Islet precursor cell (in vitro differentiated cells): Measurements from ENCODE around the gene FAM9C.
"Not testable (repeated sequence)": the region's sequence is repeated elsewhere in the genome, so short reads cannot be mapped to it uniquely, and the experiment has no call there.

Experiments
- DNase-seq: peaks from one replicate; pipeline ENCODE4 v3.0.0-alpha.2; 2018

Gene FAM9C

DNA sequence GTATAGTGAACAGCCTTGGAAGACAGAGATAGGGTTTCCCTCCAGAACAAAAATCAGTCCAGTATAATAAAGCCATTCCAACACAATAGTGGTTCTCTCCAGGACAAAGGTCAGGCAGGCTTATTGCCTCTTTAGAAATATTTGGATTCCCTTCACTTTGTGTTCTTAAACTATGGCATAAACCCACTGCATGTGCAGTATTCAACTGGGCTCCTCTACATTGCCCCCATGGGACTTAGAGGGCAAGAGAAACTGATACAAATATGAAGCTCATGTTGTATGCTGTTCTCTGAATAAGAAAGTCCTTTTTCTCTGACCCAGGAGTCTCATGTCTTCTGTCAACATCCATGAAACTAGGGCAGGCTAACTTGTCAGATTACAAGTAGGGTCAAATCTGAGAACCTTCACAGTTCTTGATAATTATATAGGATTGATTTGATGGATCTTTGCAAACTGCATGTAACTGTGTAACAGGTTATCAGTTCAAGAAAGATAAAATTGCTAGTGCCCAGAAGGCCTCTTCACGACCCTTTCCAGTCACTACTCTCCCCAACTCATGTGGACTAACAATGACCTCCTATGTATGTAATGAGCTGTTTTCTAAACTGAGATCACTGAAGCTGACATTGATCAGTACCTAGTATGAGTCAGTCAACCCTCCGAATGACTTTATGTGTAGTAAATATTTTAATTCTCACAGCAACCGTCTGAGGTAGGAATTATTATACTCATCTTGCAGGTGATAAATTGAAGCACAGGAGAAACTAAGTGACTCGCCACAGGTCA lies 31.9 kb upstream of the FAM9C start:
- no peak for DNase-seq

GRCh38 chrX:13074297-13075262 lies 30.2 kb upstream of the FAM9C start:
- no peak for DNase-seq

- no peak for DNase-seq
Observed at GRCh38 chrX:13069771-13070416, 25.5 kb upstream of the FAM9C start.

DNA sequence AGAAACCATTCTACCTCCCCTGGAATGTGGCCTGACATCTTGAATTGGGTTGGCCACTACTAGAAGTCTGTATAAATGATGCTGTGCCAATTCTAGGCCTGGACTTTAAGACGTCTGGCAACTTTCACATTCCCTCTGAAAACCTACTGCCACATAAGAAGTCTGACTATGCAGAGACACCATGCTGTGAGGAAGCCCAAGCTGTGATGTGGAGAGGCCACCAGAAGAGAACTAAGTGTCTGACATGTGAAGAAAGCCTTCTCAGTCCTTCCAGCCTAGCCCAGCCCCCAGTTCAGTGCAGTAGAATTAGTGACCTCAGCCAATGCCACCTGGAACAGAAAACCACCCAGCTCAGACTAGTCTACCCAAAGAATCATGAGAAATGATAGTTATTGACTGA lies 24.2 kb upstream of the FAM9C start:
- no peak for DNase-seq

GRCh38 chrX:13067773-13068172 lies 23.4 kb upstream of the FAM9C start:
- DNase-seq = no peak

DNA sequence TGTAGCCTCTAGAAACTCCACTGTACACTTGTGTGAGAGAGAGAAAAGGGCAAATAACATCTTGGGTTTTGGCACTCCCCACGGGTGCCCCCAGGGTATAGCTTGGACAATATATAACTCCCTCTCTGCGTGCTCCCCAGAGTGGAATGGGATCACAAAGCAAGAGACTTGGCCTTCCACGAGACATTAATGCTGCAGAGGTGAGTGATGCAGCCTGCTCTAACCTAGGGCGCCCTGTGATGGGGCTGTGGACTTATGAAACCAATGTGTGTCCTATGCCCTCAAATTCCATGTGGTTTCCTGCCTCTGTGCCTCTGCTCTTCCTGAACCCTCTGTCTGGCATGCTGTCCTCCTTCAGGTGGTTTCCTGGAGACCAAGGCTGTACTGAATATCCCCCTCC lies 22.0 kb upstream of the FAM9C start:
- no peak for DNase-seq

GRCh38 chrX:13064599-13065143 lies 20.3 kb upstream of the FAM9C start:
- no peak for DNase-seq

- DNase-seq = not testable (repeated sequence)
Observed at GRCh38 chrX:13063124-13063523, 18.7 kb upstream of the FAM9C start.

GRCh38 chrX:13062331-13062730 lies 17.9 kb upstream of the FAM9C start:
- DNase-seq = not testable (repeated sequence)

DNA sequence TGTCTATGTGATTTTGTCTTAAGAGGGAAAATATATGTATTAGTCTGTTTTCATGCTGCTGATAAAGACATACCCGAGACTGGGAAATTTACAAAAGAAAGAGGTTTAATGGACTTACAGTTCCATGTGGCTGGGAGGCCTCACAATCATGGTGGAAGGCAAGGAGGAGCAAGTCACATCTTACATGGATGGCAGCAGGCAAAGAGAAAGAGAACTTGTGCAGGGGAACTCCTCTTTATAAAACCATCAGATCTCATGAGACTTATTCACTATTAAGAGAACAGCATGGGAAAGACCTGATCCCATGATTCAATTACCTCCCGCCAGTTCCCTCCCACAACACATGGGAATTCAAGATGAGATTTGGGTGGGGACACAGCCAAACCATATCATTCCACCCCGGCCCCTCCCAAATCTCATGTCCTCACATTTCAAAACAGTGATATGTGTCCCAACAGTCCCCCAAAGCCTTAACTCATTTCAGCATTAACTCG lies 16.8 kb upstream of the FAM9C start:
- DNase-seq = not testable (repeated sequence)

GRCh38 chrX:13059637-13060499 lies 15.4 kb upstream of the FAM9C start:
- peak; percentile 73 for DNase-seq

- no peak for DNase-seq
Observed at GRCh38 chrX:13055486-13055885, 11.1 kb upstream of the FAM9C start.

GRCh38 chrX:13053171-13053570 lies 8.8 kb upstream of the FAM9C start:
- no peak for DNase-seq

DNA sequence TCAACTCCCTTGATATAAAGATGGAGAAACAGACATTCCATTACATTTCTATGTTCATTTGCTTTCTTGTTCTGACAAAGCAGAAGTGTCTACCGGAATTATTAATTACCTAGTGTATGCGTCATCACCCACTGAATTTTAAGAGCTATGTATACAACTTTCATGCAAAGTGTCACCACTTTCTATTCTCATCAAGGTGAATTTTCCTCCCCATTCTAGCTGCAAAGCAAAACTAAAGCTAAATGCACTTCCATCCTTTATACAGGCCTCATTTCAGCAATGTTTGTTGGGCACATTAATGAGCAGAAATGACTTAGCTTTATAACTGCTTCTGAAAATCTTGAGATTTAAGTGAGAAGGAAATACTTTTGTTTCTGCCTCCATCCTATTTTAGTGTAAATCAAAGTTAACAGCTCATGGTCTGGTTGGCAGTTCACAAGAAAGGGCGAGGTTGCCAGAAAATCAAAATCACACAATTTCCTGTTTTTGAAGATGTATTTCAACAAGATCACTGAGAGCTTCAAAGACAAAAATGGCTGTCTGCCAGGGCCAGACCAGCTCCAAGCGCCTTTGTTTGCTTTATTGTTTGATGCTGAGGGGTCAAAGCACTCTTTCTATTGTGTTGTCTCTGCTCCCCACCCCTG lies 7.2 kb upstream of the FAM9C start:
- DNase-seq = no peak

GRCh38 chrX:13051167-13051528 lies 6.7 kb upstream of the FAM9C start:
- no peak for DNase-seq

- DNase-seq = no peak
Observed at GRCh38 chrX:13050151-13050550, 5.7 kb upstream of the FAM9C start.

- DNase-seq = no peak
Observed at GRCh38 chrX:13048280-13048679, 3.9 kb upstream of the FAM9C start.

DNA sequence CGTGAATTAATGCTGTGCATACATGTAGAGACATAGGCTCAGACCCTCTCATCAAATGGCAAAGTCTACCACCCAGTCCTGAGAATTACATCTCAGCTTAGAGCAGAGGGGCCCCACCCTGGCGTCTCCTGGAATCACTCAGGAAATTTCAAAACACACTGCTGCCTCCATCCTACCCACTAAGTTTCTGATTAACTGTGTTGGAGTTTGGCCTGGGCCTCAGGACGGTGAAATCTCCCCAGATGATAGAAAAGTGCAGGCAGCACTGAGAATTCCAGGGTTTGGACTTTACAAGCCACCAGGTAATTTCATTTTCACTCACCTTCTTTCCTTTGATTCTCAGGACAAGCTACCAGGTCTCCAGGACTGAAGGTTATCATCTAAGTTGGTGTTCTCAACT lies 3.3 kb upstream of the FAM9C start:
- DNase-seq = no peak

DNA sequence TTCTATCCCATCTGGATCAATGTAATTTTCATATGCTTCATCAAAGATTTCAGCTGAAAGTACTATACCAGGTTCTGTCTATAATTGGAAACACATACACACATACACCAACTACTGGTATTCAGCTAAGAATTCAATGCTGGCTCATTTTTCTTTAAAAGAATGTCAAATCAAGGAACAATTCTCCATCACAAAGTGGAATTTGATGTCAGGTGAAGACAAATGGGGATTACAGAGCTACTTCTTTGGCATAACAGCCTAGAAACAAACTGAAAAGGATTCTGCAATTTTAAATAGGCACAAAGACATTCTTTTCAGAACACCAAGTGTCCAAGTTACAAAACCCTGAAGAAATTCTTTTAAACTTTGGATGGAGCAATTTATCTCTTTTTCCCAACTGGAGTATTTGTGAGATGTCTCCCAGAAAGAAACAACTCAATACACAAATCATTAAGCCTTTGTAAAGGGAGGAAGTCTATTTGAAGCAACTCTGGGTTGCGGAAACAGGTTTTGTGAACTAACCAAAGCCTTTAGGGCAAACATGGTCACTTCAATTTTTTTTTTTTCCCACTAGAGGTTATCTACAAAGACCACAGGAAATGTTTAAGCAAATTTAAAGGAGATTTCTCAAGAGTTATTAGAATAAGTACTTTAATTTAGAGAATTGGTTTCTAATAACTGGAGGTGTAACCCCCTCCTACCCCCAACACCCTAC lies 1.9 kb upstream of the FAM9C start:
- DNase-seq = no peak

GRCh38 chrX:13043938-13044337 lies 482 bp downstream of the FAM9C start:
- DNase-seq = no peak

- no peak for DNase-seq
Observed at GRCh38 chrX:13043138-13043537, 1.3 kb downstream of the FAM9C start.
